Vagina (tissue), 2 donors: ENCODE data around the gene ARHGAP18.

Experiments used
- CTCF ChIP-seq, 3 experiments: fragments of 450-650 bp in 2 of 3; fragments of 200-600 bp in 1 of 3; sonication (generic) in 1 of 3; IDR thresholded peaks; one replicate each; pipeline ENCODE4 v1.5.1; 2017 to 2019; ENCODE audit warnings: antibody characterized with exemption in 3 of 3, mild to moderate bottlenecking in 2 of 3, moderate library complexity in 2 of 3
- POLR2A ChIP-seq, 2 donors: fragments of 450-650 bp; IDR thresholded peaks; one replicate each; pipeline ENCODE4 v1.6.1; 2017; ENCODE audit warnings: antibody characterized with exemption in 2 of 2, mild to moderate bottlenecking in 2 of 2, moderate library complexity in 2 of 2

- TF ChIP-seq CTCF (IDR thresholded peaks at IDR 0.05): no peak
- no peak for TF ChIP-seq POLR2A (IDR thresholded peaks at IDR 0.05)
Observed at GRCh38 chr6:129749749-129750120, 39.8 kb upstream of the ARHGAP18 start.
